GM21528 (cell line): ENCODE data around the gene PCDHB4.
"Not testable (repeated sequence)": the region's sequence is repeated elsewhere in the genome, so short reads cannot be mapped to it uniquely, and the experiment has no call there.

Experiments
- ATAC-seq: cut with Tn5 transposase; IDR thresholded peaks from one replicate; pipeline ENCODE4 v1.9.1; 2021; ENCODE audit warnings: mild to moderate bottlenecking, moderate library complexity; ENCODE audit not compliant: unreplicated experiment, low FRiP score

The PCDHB4 gene

DNA sequence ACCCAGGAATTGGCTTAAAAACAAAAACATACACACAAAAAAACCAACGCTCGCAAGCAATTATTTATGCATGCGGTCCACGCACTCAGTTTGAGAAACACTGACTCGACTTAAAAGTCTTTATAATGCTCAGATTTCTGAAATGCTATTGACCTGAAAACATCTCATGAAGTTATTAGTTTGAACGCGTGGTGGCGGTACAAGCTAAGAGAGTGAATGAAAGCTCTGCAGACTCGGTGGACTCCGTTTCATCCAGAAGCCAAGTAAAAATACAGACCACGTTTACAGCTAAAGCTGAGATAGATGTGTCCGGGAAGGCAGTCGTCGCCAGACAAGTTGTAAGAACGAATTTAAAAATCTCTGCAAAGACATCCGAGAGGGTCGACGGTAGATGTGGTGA lies 28.2 kb downstream of the PCDHB4 start, which contains the start of gene PCDHB6:
PCDHB6 (plus strand) TSS at position 246 of the 400 bp plus-strand sequence. CDS start 201 bp downstream, outside the sequence.
- ATAC-seq: no peak

DNA sequence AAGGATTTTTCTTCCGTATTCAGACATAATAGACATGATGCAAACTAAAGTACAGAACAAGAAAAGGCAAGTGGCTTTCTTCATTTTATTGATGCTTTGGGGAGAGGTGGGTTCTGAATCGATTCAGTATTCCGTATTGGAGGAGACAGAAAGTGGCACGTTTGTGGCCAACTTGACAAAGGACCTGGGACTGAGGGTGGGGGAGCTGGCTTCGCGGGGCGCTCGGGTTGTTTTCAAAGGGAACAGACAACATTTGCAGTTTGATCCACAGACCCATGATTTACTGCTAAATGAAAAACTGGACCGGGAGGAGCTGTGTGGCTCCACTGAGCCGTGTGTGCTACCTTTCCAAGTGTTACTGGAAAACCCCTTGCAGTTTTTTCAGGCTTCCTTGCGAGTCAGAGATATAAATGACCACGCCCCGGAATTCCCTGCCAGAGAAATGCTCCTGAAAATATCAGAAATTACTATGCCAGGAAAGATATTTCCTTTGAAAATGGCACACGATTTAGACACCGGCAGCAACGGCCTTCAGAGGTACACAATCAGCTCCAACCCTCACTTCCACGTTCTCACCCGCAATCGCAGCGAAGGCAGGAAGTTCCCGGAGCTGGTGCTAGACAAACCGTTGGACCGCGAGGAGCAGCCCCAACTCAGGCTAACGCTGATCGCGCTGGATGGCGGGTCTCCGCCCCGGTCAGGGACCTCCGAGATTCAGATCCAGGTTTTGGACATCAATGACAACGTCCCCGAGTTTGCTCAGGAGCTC lies 28.8 kb downstream of the PCDHB4 start:
- no peak for ATAC-seq

DNA sequence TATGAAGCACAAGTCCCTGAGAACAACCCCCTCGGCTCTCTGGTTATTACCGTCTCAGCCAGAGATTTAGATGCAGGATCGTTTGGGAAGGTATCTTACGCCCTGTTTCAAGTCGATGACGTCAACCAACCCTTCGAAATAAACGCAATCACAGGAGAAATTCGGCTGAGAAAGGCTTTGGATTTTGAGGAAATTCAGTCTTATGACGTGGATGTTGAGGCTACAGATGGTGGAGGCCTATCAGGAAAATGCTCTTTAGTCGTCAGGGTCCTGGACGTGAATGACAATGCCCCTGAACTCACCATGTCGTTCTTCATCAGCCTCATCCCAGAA lies 29.3 kb downstream of the PCDHB4 start:
- no peak for ATAC-seq

DNA sequence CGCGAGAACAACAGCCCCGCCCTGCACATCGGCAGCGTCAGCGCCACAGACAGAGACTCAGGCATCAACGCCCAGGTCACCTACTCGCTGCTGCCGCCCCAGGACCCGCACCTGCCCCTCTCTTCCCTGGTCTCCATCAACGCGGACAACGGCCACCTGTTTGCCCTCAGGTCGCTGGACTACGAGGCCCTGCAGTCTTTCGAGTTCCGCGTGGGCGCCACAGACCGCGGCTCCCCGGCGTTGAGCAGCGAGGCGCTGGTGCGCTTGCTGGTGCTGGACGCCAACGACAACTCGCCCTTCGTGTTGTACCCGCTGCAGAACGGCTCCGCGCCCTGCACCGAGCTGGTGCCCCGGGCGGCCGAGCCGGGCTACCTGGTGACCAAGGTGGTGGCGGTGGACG lies 30.0 kb downstream of the PCDHB4 start:
- not testable (repeated sequence) for ATAC-seq

DNA sequence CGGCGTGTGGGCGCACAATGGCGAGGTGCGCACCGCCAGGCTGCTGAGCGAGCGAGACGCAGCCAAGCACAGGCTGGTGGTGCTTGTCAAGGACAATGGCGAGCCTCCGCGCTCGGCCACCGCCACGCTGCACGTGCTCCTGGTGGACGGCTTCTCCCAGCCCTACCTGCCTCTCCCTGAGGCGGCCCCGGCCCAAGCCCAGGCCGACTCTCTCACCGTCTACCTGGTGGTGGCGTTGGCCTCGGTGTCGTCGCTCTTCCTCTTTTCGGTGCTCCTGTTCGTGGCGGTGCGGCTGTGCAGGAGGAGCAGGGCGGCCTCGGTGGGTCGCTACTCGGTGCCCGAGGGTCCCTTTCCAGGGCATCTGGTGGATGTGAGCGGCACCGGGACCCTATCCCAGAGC lies 30.5 kb downstream of the PCDHB4 start:
- not testable (repeated sequence) for ATAC-seq

DNA sequence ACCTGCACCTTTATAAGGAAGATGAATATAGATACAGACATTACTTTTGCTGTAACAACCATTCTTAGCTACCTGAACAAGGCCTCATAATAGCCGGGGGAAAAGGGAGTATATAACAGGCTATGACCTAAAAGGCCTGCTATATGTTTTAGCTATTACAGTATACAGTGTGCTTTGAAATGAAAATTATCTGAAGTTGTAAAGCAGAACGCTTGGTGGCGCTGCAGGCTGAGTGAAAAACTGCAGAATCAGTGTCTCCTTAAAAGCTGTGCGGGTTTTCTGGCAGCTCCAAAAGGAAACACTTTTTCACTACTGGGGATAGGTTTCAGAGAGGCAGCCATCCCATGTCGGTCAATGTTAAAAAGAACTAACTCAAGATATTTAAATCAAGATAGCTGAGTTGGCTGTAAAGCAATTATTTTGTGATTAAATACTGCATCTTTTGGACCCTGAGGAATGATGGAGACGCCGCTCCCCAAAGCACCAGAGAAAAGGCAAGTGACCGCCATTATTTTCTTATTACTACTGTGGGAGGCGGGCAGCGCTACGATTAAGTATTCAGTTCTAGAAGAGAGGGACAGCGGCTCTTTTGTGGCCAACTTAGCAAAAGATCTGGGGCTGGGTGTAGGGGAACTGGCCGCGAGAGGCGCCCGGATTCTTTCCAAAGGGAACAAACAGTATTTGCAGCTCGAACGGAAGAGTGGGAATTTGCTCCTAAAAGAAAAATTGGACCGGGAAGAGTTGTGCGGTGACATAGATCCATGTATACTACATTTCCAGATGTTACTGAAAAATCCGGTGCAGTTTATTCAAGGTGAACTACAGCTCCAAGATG lies 34.1 kb downstream of the PCDHB4 start:
- no peak for ATAC-seq

DNA sequence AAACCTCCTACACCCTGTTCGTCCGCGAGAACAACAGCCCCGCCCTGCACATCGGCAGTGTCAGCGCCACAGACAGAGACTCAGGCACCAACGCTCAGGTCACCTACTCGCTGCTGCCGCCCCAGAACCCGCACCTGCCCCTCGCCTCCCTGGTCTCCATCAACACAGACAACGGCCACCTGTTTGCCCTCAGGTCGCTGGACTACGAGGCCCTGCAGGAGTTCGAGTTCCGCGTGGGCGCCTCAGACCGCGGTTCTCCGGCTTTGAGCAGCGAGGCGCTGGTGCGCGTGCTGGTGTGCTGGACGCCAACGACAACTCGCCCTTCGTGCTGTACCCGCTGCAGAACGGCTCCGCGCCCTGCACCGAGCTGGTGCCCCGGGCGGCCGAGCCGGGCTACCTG lies 35.7 kb downstream of the PCDHB4 start:
- not testable (repeated sequence) for ATAC-seq

DNA sequence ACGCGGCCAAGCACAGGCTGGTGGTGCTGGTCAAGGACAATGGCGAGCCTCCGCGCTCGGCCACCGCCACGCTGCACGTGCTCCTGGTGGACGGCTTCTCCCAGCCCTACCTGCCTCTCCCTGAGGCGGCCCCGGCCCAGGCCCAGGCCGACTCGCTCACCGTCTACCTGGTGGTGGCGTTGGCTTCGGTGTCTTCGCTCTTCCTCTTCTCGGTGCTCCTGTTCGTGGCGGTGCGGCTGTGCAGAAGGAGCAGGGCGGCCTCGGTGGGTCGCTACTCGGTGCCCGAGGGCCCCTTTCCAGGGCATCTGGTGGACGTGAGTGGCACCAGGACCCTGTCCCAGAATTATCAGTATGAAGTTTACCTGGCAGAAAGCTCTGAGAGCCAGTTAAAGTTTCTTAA lies 36.3 kb downstream of the PCDHB4 start:
- not testable (repeated sequence) for ATAC-seq

DNA sequence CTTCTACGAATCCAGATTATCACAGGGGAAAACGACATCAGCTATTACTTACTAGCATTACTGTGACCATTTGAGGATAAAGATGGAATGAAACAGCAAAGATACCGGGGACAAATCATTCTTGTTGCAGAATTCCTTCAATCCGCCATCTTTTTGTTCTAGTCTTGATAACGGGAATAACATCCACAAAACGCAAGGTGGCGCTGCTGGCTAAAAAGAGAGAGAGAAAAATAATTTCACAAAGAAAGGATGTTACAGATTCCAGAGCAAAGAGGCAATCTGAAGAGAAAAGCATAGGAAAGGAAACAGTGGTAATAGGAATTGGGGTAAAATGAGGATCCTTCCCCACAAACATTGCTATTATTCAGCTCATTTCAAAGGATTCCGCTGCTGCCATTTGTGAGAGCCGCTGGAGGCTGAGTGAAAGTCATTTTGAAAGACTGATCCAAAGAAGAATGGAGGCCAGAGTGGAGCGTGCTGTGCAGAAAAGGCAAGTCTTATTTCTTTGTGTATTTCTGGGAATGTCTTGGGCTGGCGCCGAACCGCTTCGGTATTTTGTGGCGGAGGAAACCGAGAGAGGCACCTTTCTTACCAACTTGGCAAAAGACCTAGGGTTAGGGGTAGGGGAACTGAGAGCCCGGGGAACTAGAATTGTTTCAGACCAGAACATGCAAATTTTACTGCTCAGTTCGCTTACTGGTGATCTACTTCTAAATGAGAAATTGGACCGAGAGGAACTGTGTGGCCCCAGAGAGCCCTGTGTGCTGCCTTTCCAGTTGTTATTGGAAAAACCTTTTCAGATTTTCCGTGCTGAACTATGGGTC lies 51.0 kb downstream of the PCDHB4 start, which contains the start of gene PCDHB7:
PCDHB7 (plus strand) TSS at position 264 of the 824 bp plus-strand sequence; CDS start at position 456, 192 bp downstream.
- no peak for ATAC-seq

DNA sequence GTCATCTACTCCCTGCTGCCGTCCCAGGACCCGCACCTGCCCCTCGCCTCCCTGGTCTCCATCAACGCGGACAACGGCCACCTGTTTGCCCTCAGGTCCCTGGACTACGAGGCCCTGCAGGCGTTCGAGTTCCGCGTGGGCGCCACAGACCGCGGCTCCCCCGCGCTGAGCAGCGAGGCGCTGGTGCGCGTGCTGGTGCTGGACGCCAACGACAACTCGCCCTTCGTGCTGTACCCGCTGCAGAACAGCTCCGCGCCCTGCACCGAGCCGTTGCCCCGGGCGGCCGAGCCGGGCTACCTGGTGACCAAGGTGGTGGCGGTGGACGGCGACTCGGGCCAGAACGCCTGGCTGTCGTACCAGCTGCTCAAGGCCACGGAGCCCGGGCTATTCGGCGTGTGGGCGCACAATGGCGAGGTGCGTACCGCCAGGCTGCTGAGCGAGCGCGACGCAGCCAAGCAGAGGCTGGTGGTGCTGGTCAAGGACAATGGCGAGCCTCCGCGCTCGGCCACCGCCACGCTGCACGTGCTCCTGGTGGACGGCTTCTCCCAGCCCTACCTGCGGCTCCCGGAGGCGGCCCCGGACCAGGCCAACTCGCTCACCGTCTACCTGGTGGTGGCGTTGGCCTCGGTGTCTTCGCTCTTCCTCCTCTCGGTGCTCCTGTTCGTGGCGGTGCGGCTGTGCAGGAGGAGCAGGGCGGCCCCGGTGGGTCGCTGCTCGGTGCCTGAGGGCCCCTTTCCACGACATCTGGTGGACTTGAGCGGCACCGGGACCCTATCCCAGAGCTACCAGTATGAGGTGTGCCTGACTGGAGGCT lies 52.9 kb downstream of the PCDHB4 start:
- ATAC-seq: not testable (repeated sequence)
